SK-N-MC (cell line): ENCODE results near the gene SULT1A2.
"Not testable (repeated sequence)": the region's sequence is repeated elsewhere in the genome, so short reads cannot be mapped to it uniquely, and the experiment has no call there.

Experiments used
- DNase-seq: peaks from one replicate; pipeline ENCODE4 v3.0.0-alpha.2; 2011; ENCODE audit warnings: low read depth, low spot score
- H3K27ac ChIP-seq: fragments of 200-600 bp; sonication (generic); 2 replicates; pipeline ENCODE4 v1.5.1; 2016; ENCODE audit warnings: mixed run types
- H3K36me3 ChIP-seq: fragments of 200-600 bp; sonication (generic); 2 replicates; pipeline ENCODE4 v1.6.1; 2017; ENCODE audit warnings: antibody characterized with exemption, low read length, mixed read lengths; ENCODE audit not compliant: insufficient read depth
- H3K4me3 ChIP-seq: fragments of 200-600 bp; sonication (generic); 2 replicates; pipeline ENCODE4 v1.5.1; 2016
- H3K9ac ChIP-seq: fragments of 200-600 bp; sonication (generic); 2 replicates; pipeline ENCODE4 v1.8.0; 2017; ENCODE audit warnings: mixed run types, mixed read lengths; ENCODE audit not compliant: insufficient read length
- H3K9me3 ChIP-seq: fragments of 200-600 bp; sonication (generic); 2 replicates; pipeline ENCODE4 v1.6.1; 2017; ENCODE audit warnings: low read depth, mild to moderate bottlenecking, antibody characterized with exemption, low read length, moderate library complexity, mixed read lengths
- EZH2 ChIP-seq: fragments of 200-600 bp; sonication (generic); IDR thresholded peaks from one replicate; pipeline ENCODE4 v1.6.1; 2017; ENCODE audit warnings: antibody characterized with exemption
- FOXP2 ChIP-seq: optimal IDR thresholded peaks from 2 replicates; pipeline ENCODE3; 2011; ENCODE audit warnings: mild to moderate bottlenecking, moderate library complexity; ENCODE audit not compliant: insufficient read depth; ENCODE audit errors: extremely low read length, control extremely low read depth
- POLR2AphosphoS5 ChIP-seq: IDR thresholded peaks from 2 replicates; pipeline ENCODE4 v1.6.1; 2012; ENCODE audit warnings: mild to moderate bottlenecking, low read depth, low read length, borderline replicate concordance

SULT1A2 gene

DNA sequence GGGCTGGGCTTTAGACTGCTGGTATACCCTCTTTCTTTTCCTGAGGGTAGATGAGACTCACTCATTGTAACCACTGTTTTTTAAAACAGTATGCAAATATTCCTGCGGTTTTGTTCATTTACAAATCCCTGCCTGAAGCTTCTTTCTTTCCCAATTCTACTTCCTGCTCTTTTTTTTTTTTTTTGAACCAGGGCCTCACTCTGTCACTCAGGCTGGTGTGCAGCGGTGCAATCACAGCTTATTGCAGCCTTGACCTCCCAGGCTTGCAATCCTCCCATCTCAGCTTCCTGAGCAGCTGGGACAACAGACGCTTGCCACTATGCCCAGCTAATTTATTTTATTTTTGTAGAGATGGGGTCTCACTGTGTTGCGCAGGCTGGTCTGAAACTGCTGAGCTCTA is 21.0 kb upstream of the SULT1A2 start:
- Histone ChIP-seq H3K27ac (peak overlapping the region; percentile 72), H3K9ac (no peak overlapping the region), H3K4me3 (peak overlapping the region; percentile 59), H3K9me3 (no peaks in the 10 kb centered on the region), H3K36me3 (no peaks in the 10 kb centered on the region)
- DNase-seq, result peak; percentile 77
- TF ChIP-seq FOXP2 (no peak), POLR2AphosphoS5 (no peak), EZH2 (no peak)

GRCh38 chr16:28616636-28617035 is 19.8 kb upstream of the SULT1A2 start:
- no peak overlapping the region for H3K4me3 ChIP-seq
- H3K9me3 ChIP-seq, result no peaks in the 10 kb centered on the region
- TF ChIP-seq POLR2AphosphoS5 (no peak), EZH2 (no peak), FOXP2 (no peak)
- H3K36me3 ChIP-seq, result no peaks in the 10 kb centered on the region
- H3K9ac ChIP-seq, result no peak overlapping the region
- DNase-seq, result peak; percentile 56
- H3K27ac ChIP-seq, result peak overlapping the region; percentile 62; the same call in 1 of the 2 replicates

- not testable (repeated sequence) for H3K4me3 ChIP-seq, H3K9ac ChIP-seq, H3K36me3 ChIP-seq, DNase-seq, H3K9me3 ChIP-seq
- peak overlapping the region; percentile 62; the same call in 1 of the 2 replicates for H3K27ac ChIP-seq
Observed at GRCh38 chr16:28616224-28616577, 19.4 kb upstream of the SULT1A2 start.

GRCh38 chr16:28615486-28616223 is 18.8 kb upstream of the SULT1A2 start:
- H3K36me3 ChIP-seq, DNase-seq, H3K27ac ChIP-seq, H3K9me3 ChIP-seq, H3K4me3 ChIP-seq, H3K9ac ChIP-seq: not testable (repeated sequence)

- H3K9me3 ChIP-seq, H3K9ac ChIP-seq, H3K36me3 ChIP-seq, H3K27ac ChIP-seq, H3K4me3 ChIP-seq, DNase-seq: not testable (repeated sequence)
Observed at GRCh38 chr16:28614561-28614960, 17.7 kb upstream of the SULT1A2 start.

GRCh38 chr16:28613912-28614311 is 17.1 kb upstream of the SULT1A2 start:
- H3K36me3 ChIP-seq, H3K9ac ChIP-seq, H3K27ac ChIP-seq, DNase-seq, H3K9me3 ChIP-seq, H3K4me3 ChIP-seq: not testable (repeated sequence)

DNA sequence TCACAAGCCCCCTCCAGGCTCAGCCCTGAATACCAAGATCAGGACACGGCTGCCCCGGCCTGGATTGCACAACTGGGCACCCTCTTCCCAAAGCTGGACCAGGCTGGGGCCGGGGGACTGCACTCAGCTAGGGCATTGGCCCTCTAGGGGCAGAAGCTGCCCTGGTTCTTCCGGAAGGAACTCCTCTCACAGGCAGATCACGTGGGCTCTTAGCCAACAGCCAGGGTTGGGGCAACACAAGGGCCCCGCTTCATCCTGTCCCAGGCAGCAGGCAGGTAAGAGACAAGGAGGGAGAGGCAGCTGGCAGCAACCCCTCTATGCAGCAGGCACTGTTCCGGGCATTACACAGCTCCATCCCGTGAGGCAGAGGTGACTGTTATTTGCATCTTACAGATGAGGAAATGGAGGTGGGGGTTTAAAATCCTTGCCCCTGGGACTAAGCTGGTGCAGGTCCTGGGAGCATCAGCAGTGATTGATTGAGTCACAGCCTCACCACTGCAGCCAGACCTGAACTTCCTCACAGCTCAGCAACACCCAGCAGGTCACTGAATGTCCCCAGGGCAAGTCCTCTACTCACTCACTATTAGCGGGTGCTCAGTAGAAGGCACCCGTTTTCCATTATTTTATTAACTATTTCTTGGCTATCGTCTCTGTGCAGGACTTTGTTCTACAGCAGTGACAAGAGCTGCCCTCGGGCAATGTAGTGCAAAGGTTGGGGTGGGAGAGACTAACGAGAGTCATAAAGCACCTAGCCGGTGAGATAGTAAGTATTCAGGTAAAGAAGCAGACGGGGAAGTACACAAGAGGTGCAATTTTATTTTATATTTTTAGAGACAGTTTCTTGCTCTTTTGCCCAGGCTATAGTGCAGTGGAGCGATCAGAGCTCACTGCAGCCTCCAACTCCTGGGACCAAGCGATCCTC is 15.8 kb upstream of the SULT1A2 start:
- not testable (repeated sequence) for H3K9ac ChIP-seq, DNase-seq, H3K9me3 ChIP-seq, H3K27ac ChIP-seq, H3K4me3 ChIP-seq, H3K36me3 ChIP-seq

DNA sequence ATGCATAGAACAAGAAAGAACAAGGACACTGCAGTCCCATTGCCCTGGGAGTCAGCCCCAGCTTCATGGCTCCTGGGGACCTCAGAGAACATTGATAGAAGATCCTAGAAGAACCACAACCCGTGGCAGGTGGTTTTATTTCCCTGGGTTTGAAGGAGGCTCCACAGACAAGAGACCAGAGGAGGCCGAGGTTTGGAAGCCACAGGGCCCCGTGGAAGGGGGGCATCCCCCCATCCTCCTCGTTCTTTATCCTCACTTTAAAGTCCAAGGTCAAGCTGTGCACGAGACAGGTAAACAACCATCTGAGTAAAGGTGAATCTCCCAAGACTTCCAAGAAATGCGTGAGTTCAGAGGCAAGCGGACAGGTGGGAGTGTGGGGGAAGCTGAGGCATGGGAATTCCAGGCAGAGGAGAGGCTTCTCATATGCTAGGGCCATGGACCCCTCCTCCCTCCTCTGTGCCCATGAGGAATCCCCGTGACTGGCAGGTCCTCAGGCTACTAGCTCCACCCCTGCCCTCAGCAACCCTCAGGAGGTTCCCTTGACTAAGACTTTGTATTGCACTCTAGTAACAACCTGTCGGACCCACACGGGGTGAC is 13.8 kb upstream of the SULT1A2 start:
- no peak overlapping the region for H3K4me3 ChIP-seq

More for the DNA sequence above, 13.8 kb upstream of the SULT1A2 start:
- Histone ChIP-seq H3K36me3 (no peaks in the 10 kb centered on the region), H3K9me3 (no peaks in the 10 kb centered on the region), H3K27ac (no peak overlapping the region), H3K9ac (no peak overlapping the region)
- TF ChIP-seq FOXP2 (no peak), POLR2AphosphoS5 (no peak), EZH2 (no peak)
- DNase-seq, result no peak
